ENCODE data around the gene SIRT3. TPM values are rescaled to one million over a fixed set of nuclear protein-coding genes. Genes with fewer than 3 reads are reported as not detected.
A peak's percentile ranks its signal among the peaks of the same experiment; 100 is the strongest.

Gene SIRT3
- total RNA-seq, 1 experiment from 2014 or later = 37.5 TPM

DNA sequence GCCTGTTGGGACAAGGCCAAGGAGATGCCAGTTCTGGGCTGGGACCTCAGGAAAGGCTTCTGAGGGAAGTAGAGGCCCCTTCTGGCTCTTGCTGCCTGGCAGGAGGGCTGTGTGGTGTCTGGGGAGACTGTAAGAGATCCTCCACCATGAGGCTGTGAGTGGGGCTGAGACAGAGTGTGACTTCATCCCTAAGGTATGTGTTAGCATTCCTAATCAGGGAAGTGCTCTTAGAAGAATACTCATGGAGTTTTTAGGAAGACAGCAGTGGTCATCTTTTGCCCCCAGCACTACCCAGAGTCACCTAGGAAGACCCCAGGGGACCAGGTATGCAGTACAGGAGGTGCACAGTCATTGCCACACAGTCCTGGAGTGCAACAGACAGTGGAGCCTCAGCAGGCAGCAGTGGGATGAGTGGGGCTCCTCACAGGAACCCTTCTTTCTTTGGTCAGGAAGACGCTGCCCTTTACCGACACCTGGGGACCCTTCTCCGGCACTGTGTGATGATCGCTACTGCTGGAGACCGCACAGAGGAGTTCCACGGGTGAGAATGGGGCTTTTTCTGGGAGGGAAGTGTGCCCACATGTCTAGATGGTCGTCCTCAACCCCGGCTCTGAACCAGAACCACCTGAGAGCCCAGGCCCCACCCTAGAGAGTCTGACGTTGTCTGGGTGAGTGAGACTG is 25.9 kb downstream of the SIRT3 start:
- Histone ChIP-seq H3K4me1 (ENCODE audit: control insufficient read depth, insufficient read depth, low read length) (peaks cover 33% of the 10 kb centered on the region), H3K4me3 (ENCODE audit: low read depth in 2 of 2, low read length in 2 of 2) (peak overlapping the region; percentile 99 to 100), H3K9me3 (ENCODE audit: control insufficient read depth, insufficient read depth, low read depth, low read length) (no peaks in the 10 kb centered on the region), H3K27ac (ENCODE audit: low read length) (peak overlapping the region; percentile 100), H3K36me3 (ENCODE audit: control insufficient read depth, insufficient read depth, low read length) (peaks cover 38% of the 10 kb centered on the region), H3K27me3 (ENCODE audit: control insufficient read depth, insufficient read depth, low read length) (no peaks in the 10 kb centered on the region)
- ChIA-PET CTCF (interaction anchor here (0.6 kb wide), 1 partner anchor 144 kb away, joined by 5 read pairs; no protein-coding TSS in a partner anchor), POLR2A (no interaction called here)
- no TSS peak for BruUV-seq (replicated peaks)
- TF ChIP-seq, protein P1, sequence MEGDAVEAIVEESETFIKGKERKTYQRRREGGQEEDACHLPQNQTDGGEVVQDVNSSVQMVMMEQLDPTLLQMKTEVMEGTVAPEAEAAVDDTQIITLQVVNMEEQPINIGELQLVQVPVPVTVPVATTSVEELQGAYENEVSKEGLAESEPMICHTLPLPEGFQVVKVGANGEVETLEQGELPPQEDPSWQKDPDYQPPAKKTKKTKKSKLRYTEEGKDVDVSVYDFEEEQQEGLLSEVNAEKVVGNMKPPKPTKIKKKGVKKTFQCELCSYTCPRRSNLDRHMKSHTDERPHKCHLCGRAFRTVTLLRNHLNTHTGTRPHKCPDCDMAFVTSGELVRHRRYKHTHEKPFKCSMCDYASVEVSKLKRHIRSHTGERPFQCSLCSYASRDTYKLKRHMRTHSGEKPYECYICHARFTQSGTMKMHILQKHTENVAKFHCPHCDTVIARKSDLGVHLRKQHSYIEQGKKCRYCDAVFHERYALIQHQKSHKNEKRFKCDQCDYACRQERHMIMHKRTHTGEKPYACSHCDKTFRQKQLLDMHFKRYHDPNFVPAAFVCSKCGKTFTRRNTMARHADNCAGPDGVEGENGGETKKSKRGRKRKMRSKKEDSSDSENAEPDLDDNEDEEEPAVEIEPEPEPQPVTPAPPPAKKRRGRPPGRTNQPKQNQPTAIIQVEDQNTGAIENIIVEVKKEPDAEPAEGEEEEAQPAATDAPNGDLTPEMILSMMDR (IDR thresholded peaks at IDR 0.05) = no peak
- TF ChIP-seq SIN3A (IDR thresholded peaks at IDR 0.05; ENCODE audit: borderline replicate concordance, insufficient read depth, low read depth, low read length) (no peak), POLR2AphosphoS5 (IDR thresholded peaks at IDR 0.05; ENCODE audit: low read depth, low read length) (no peak), REST (IDR thresholded peaks at IDR 0.05; ENCODE audit: insufficient read depth in 1 of 2, low read depth in 2 of 2, low read length in 1 of 2) (no peak), TCF7L2 (IDR thresholded peaks at IDR 0.05; ENCODE audit: low read depth, low read length) (no peak)
- intact Hi-C loops (cut with micrococcal nuclease; ENCODE audit: unreplicated experiment) = loop anchor here (10.0 kb wide), 1 partner anchor 145 kb away; no protein-coding TSS in a partner anchor
- no peak for DNase-seq (ENCODE audit: low read depth, low spot score)
- ATAC-seq = no peak
- in situ Hi-C loops (cut with HindIII; ENCODE audit: low pct_unique_long_range_greater_than_20kb, low sequenced_read_pairs) = no loop called here

- ChIA-PET CTCF (interaction anchor here (0.6 kb wide), 2 partner anchors 46 to 145 kb away, joined by 4 to 5 read pairs; no protein-coding TSS in a partner anchor), POLR2A (no interaction called here)
- Histone ChIP-seq H3K36me3 (ENCODE audit: control insufficient read depth, insufficient read depth, low read length) (peaks cover 37% of the 10 kb centered on the region), H3K27ac (ENCODE audit: low read length) (peak overlapping the region; percentile 100), H3K9me3 (ENCODE audit: control insufficient read depth, insufficient read depth, low read depth, low read length) (no peaks in the 10 kb centered on the region), H3K4me3 (ENCODE audit: low read depth in 2 of 2, low read length in 2 of 2) (peak overlapping the region; percentile 99 to 100), H3K4me1 (ENCODE audit: control insufficient read depth, insufficient read depth, low read length) (peaks cover 33% of the 10 kb centered on the region), H3K27me3 (ENCODE audit: control insufficient read depth, insufficient read depth, low read length) (no peaks in the 10 kb centered on the region)
- peak in 1 of 2 experiments; percentile 33; a peak in 1 of 4 replicates for TF ChIP-seq REST (IDR thresholded peaks at IDR 0.05; ENCODE audit: insufficient read depth in 1 of 2, low read depth in 2 of 2, low read length in 1 of 2)
- no peak for TF ChIP-seq POLR2AphosphoS5 (IDR thresholded peaks at IDR 0.05; ENCODE audit: low read depth, low read length)
- no TSS peak for BruUV-seq (replicated peaks)
- in situ Hi-C loops (cut with HindIII; ENCODE audit: low pct_unique_long_range_greater_than_20kb, low sequenced_read_pairs) (no loop called here), intact Hi-C loops (cut with micrococcal nuclease; ENCODE audit: unreplicated experiment) (loop anchor here (10.0 kb wide), 1 partner anchor 145 kb away; no protein-coding TSS in a partner anchor)
- DNase-seq (ENCODE audit: low read depth, low spot score) = no peak
- ATAC-seq = no peak
Measured at GRCh38 chr11:209275-210121, 26.6 kb downstream of the SIRT3 start.
